GM18951 (cell line): ENCODE measurements around the gene REPS2.

ENCODE experiments used
- POLR2A ChIP-seq: IDR thresholded peaks from 4 replicates; pipeline ENCODE4 v1.6.1; 2011; ENCODE audit warnings: mild to moderate bottlenecking; ENCODE audit not compliant: insufficient read length, insufficient read depth; ENCODE audit errors: extremely low read depth
- in situ Hi-C: fragments of 300-500 bp; cut with MboI; formaldehyde crosslinking; loops from one replicate; pipeline ENCODE4 v1.12.0; 2022; ENCODE audit warnings: low sequenced_read_pairs, mixed read lengths, inconsistent platforms; ENCODE audit not compliant: unreplicated experiment

The REPS2 gene

DNA sequence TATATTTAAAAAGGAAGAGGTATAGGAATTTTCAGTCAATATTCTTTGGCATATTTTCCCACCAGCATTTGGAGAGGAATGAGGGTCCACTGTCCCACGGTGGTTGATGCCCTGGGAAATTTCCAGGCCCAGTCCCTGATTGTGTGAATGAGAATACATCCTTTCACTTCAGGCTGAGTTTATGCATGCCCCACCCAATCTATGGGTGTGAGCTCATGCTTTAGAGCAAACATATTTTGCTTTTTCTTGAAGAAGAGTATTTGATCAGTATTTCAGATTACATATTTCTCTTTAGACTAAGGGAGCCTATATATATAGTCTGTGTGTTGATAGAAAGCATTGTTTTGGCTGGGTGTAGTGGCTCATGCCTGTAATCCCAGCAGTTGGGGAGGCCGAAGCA, 77.2 kb downstream of the REPS2 start:
- in situ Hi-C loops, result no loop called here
- no peak for TF ChIP-seq POLR2A

DNA sequence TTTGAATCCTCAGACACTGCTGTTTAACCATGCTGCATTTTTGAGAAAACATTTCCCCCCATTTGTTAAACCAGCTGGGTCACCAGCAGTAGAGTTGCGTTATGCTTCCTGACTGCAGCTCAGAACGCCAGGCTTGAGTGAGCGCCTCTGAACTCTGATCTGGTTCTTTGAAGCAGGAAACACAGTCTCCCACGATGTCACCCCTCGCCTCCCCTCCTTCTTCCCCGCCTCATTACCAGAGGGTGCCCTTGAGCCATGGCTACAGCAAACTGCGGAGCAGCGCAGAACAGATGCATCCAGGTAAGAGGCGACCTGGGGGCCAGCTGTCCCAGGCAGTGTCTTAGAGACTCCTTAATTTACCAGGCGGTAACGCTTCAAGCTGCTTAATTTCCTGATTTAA, 78.4 kb downstream of the REPS2 start:
- in situ Hi-C loops, result no loop called here
- TF ChIP-seq POLR2A, result no peak

DNA sequence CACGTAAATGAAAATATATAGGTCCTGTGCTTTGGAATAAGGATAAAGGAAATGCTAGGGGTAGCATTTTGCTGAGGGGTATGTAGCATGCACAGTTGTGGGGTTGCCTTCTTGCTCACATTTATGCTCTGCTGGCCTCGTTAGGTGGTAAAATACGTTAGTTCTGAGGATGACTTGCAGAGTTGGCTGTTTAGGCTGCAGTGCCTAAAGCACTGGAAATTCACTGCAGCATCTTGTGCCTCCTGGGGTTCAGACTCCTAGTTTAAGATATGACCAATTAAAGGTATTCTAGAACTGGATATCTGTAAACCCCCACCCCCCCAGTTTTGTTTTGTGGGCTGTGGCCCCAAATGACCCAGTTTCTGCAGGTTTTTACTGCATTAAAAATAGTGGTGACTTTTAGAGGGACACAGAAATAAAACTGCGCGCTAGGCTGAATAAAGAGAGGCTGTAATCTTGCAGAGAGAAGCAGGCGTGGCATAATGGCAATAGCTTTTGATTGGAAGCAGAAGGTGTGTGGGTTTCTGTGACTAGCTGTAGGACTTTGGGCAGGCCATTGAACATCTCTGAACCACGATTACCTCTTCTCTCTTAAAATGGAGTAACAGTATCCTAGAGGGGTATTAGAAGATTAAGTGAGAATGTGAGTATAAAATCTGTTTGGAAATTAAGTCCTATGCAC, 79.3 kb downstream of the REPS2 start:
- in situ Hi-C loops, result no loop called here
- TF ChIP-seq POLR2A, result no peak

DNA sequence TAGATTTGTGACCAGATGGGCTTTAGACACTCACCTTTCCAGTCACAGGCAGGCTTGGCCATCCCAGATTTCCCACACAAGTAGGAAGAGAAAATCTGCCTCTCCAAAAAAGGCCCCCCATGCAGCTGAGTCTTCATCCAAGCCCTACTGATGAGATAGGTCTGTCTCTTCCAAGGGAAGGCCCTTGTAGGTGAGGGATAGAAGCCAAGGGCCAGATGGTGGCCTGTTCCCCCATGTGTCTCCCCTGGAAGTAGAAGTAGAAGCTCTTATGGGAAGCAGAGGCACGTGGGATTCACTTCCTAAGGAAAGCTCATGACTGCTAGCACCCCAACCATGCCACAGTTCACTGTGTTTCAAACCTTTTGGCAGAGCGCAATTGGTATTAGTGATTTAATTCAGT, 81.5 kb downstream of the REPS2 start:
- in situ Hi-C loops, result no loop called here
- TF ChIP-seq POLR2A, result no peak

DNA sequence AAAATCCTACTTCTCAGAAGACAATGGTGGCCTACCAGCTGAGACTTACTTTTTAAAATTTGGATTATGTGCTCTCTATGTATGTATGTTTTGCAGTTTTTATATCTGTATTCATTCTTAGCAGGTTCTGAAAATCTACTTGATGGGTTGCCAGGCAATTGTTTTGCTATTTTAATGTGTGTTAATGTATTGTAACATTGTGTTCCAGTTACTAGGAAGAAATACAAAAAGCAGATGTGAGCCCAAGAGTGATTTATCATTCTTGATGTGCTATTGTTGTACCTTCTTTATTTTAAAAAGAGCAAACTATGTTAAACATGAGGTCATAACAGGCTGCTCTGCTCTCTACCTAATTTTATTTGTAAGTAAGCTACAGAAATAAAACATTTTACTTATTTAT, 81.9 kb downstream of the REPS2 start:
- in situ Hi-C loops, result no loop called here
- no peak for TF ChIP-seq POLR2A

DNA sequence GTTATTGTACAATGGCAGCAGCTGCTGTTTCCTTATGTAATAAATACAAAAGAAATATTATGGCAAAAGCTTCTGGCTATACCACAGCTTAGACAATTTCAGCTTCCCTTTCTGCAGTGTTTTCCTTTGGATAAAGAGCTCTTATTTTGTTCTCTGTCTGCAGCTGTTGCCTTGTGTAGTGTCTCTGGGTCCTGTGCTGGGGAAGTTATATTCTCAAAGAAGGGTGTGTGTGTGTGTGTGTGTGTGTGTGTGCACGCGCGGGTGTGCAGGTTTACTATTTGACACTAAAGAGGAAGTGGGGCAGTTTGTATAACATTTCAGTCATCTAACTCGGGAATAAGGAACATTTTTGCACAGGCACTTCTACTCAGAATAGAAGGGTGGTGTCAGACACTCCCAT, 83.6 kb downstream of the REPS2 start:
- in situ Hi-C loops, result no loop called here
- TF ChIP-seq POLR2A, result no peak

DNA sequence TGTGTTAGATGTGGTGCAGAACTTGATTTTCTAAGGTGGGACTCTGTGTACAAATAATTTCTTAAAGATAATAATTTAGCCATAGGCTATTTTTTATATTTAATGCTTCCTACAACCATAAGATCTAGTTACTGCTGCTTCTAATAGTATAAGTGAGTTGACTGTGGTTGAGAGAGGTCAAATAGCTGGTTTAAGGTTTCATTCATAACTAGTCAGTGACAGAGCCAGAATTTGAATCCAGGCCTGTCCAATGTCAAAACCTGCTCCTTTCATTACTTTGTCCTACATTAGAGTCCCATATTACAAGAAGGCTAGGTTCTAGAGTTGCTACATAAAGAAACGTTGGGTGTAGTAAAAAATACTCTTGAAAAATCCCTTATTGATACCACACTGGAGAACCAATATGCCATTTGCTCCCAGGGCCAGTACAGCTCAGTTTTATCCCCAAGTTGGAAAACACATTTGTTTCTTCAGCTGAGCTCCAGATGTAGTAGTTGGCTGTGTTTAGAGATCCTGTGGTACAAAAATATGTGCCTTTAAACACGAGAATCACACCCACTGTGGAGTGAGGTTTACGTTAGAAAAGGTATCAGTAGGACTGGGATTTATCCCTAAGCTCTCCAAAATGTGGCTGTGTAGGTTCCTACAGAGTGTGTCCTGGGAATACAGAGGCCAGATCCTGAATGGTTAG, 84.3 kb downstream of the REPS2 start:
- no peak for TF ChIP-seq POLR2A
- in situ Hi-C loops, result no loop called here

DNA sequence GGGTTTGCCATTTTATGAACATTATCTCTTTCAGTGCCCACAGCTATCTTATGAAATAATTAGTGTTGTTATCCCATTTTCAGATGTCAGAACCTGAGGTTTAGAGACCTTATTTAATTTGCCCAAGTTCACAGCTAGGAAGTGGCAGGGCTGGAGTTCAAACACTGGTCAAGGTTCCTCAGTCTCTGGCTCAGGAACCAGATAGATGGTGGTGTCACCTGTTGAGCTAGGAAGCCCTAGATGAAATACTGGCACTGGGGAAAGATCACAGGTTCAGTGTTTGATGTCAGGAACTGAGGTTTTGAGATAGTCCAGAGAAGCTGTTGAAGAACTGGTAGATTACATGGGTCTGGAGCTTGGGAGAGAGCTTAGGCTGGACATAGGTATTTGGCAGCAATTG, 85.4 kb downstream of the REPS2 start:
- in situ Hi-C loops, result no loop called here
- TF ChIP-seq POLR2A, result no peak

DNA sequence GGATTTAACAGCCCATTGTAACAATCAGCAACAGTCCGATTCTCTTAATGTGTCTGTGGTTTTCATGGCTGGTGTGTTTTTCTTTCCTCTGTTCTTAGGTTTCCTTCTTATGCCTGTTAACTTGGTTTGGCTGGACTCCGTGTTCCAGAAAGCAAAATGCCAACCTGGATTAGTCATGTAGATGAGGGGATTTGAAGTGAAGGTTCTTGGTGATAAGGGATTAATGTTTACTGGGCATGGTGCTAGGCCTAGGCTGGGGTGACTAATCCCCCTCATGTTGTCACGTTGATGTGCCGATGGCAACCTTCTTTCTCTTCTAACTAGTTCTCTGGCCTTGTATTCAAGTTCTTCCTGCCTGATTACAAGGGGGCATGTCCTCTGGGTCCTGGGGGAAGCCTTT, 85.9 kb downstream of the REPS2 start:
- in situ Hi-C loops, result no loop called here
- TF ChIP-seq POLR2A, result no peak

DNA sequence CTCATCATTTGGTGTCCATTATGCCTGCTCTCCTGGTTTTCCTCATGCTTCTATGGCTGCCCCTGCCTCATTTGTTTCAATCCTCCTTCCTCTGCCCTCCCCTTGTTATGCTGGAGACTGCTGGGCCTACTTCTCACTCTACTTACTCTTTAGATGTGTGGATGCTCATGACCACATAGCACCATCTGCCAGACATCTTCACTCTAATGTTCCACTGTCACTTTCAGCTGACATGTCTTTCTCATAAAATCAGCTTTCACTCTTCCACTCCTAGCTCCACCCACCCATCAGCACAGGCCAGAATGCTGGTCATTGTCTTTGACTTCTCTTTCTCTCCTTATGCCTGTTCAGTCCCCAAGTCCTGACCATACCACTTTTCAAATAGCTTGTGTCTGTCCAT, 86.8 kb downstream of the REPS2 start:
- no peak for TF ChIP-seq POLR2A
- in situ Hi-C loops, result no loop called here

DNA sequence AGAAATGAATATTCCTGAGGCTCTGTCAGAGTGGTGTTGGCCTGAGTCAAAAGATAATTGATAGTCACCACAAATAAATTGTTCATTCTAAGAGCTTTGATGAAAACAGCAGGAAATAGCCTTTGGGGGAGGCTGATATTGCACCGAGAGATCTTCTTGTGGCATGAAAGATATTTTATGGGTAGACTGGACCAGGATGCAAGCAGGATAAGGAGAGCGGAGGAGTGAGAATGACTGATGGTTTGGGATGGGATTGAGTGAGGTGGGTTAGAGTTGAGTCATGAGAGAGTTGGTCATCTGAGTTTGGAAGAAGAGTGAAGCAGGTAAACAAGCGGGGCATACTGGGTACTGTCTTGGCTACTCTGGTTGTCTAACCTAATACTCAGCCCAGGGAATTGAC, 88.7 kb downstream of the REPS2 start:
- in situ Hi-C loops, result no loop called here
- no peak for TF ChIP-seq POLR2A

DNA sequence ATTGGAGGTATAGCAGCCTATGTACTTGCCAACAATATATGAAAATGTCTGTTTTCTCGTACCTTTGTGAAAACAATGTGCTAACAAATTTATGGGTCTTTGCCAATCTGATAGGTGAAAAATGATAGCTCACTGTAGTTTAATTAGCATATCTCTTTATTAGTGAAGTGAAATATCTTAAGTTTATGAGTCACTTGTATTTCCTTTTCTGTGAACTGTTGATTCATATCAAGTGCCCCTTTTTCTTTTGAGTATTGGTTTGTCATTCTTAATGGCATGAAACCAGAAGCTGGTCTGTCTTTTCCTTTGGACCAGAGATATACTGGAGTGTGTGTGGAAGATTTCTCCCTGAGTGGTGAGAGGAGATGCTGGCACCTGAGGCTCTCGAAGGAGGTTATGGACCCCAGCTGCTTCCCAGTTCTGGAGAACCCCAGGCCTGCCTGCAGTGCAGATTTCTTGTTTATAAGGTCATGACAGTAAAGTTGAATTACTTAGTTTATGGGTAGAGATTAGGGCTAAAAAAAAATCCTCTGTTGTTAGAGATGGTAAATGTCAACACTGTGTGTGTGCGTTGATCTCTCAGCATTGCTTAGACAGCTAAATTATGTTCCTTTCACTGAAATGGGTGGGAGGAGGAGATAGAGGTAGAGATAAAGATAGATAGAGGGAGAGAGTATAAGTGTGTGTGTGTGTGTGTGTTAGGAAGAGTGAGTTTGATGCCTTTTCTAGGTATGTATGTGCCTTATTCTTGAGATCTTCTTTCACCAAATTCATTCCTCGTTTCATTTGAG, 89.9 kb downstream of the REPS2 start:
- in situ Hi-C loops, result no loop called here
- TF ChIP-seq POLR2A, result no peak

DNA sequence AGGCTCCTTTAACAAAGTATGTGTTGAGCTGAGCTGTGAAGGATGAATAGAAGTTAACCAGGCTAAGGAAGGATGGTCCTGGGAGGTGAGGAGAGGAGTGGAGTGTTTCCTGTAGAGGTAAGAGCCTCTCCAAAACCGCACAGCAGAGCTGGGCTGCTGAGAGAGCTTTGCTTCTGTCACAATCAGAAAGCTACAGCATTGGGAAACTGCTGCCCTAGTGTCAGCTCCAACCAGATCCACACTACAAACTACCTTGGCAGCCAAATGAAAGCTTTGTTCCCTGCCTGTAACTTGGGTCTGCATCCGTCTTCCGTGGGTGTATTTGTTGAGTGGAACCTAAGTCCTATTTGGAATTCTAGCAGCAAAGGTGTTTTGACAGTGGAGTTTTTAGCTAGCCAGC, 91.8 kb downstream of the REPS2 start:
- no peak for TF ChIP-seq POLR2A
- in situ Hi-C loops, result no loop called here
